ENCODE data around the gene C10orf120. TPM values are rescaled to one million over a fixed set of nuclear protein-coding genes. Genes with fewer than 3 reads are reported as not detected.

The C10orf120 gene
- total RNA-seq, 2 donors from 2014 or later: not detected

GRCh38 chr10:122706947-122707346 lies 7.3 kb upstream of the C10orf120 start:
- no peak for ATAC-seq
- DNase-seq: no peak
- intact Hi-C loops (cut with DNase I): loop anchor here in 1 of 2 donors (10.0 kb wide), 2 partner anchors 142 to 412 kb away; partner anchors contain the start of gene DMBT1

- ATAC-seq (no peak), DNase-seq (no peak)
- intact Hi-C loops (cut with DNase I): loop anchor here in 1 of 2 donors (10.0 kb wide), 2 partner anchors 142 to 412 kb away; partner anchors contain the start of gene DMBT1
Observed at GRCh38 chr10:122706467-122706866, 6.8 kb upstream of the C10orf120 start.

GRCh38 chr10:122703483-122704448 lies 4.1 kb upstream of the C10orf120 start:
- intact Hi-C loops (cut with DNase I): loop anchor here in 1 of 2 donors (1.0 to 10.0 kb wide), 3 partner anchors 55 to 409 kb away; partner anchors contain the start of gene DMBT1
- DNase-seq (peak; percentile 70), ATAC-seq (peak; percentile 93 to 96)

- ATAC-seq: no peak
- intact Hi-C loops (cut with DNase I): loop anchor here in 1 of 2 donors (10.0 kb wide), 2 partner anchors 137 to 407 kb away; partner anchors contain the start of gene DMBT1
- DNase-seq: no peak
Observed at GRCh38 chr10:122702275-122702674, 2.6 kb upstream of the C10orf120 start.

GRCh38 chr10:122701652-122702051 lies 2.0 kb upstream of the C10orf120 start:
- no peak for DNase-seq
- intact Hi-C loops (cut with DNase I): loop anchor here in 1 of 2 donors (10.0 kb wide), 2 partner anchors 137 to 407 kb away; partner anchors contain the start of gene DMBT1
- no peak for ATAC-seq

GRCh38 chr10:122696687-122697086 lies 3.0 kb downstream of the C10orf120 start:
- ATAC-seq (no peak), DNase-seq (no peak)
- intact Hi-C loops (cut with DNase I): loop anchor here in 1 of 2 donors (5.0 kb wide), 1 partner anchor 44 kb away; no protein-coding TSS in a partner anchor

GRCh38 chr10:122692744-122693143 lies 6.9 kb downstream of the C10orf120 start:
- ATAC-seq (no peak), DNase-seq (no peak)
- intact Hi-C loops (cut with DNase I): no loop called here

GRCh38 chr10:122689146-122689820 lies 10.4 kb downstream of the C10orf120 start:
- intact Hi-C loops (cut with DNase I): no loop called here
- ATAC-seq (peak; percentile 20 to 73), DNase-seq (no peak)

GRCh38 chr10:122688293-122688989 lies 11.2 kb downstream of the C10orf120 start:
- peak; percentile 40 for DNase-seq
- intact Hi-C loops (cut with DNase I): no loop called here
- peak; percentile 85 to 95 for ATAC-seq

GRCh38 chr10:122682522-122682921 lies 17.1 kb downstream of the C10orf120 start:
- DNase-seq: no peak
- no peak for ATAC-seq
- intact Hi-C loops (cut with DNase I): no loop called here

- intact Hi-C loops (cut with DNase I): no loop called here
- DNase-seq (no peak), ATAC-seq (no peak)
Observed at GRCh38 chr10:122678266-122678665, 21.4 kb downstream of the C10orf120 start.

- ATAC-seq (peak in 1 of 2 donors; percentile 23), DNase-seq (no peak)
- intact Hi-C loops (cut with DNase I): no loop called here
Observed at GRCh38 chr10:122675278-122675677, 24.4 kb downstream of the C10orf120 start.

- DNase-seq: peak; percentile 48
- intact Hi-C loops (cut with DNase I): no loop called here
- peak; percentile 51 to 77 for ATAC-seq
Observed at GRCh38 chr10:122674781-122675180, 24.9 kb downstream of the C10orf120 start.

GRCh38 chr10:122673731-122674130 lies 25.9 kb downstream of the C10orf120 start:
- ATAC-seq (no peak), DNase-seq (no peak)
- intact Hi-C loops (cut with DNase I): no loop called here

- intact Hi-C loops (cut with DNase I): no loop called here
- ATAC-seq: no peak
- DNase-seq: no peak
Observed at GRCh38 chr10:122673269-122673668, 26.4 kb downstream of the C10orf120 start.

- no peak for DNase-seq
- ATAC-seq: no peak
- intact Hi-C loops (cut with DNase I): no loop called here
Observed at GRCh38 chr10:122672655-122673054, 27.0 kb downstream of the C10orf120 start.

- DNase-seq (no peak), ATAC-seq (no peak)
- intact Hi-C loops (cut with DNase I): no loop called here
Observed at GRCh38 chr10:122671355-122671754, 28.3 kb downstream of the C10orf120 start.

- ATAC-seq (no peak), DNase-seq (no peak)
- intact Hi-C loops (cut with DNase I): no loop called here
Observed at GRCh38 chr10:122669842-122670241, 29.8 kb downstream of the C10orf120 start.

- DNase-seq: no peak
- ATAC-seq: no peak
- intact Hi-C loops (cut with DNase I): no loop called here
Observed at GRCh38 chr10:122669045-122669444, 30.6 kb downstream of the C10orf120 start.

All from left cardiac atrium (tissue), 4 donors.